ENCODE results near the gene CDON.

CDON gene

GRCh38 chr11:126039485-126040271 is 23.0 kb downstream of the CDON start:
- no peaks in the 10 kb centered on the region for H3K36me3 ChIP-seq (ENCODE audit: insufficient read depth, low read length)
- no peak overlapping the region for H3K9ac ChIP-seq (ENCODE audit: low read depth, low read length, poor library complexity, severe bottlenecking)
- H3K4me2 ChIP-seq (ENCODE audit: low read depth, low read length, poor library complexity, severe bottlenecking) = no peak overlapping the region
- H3F3A ChIP-seq (ENCODE audit: low read depth) = no peaks in the 10 kb centered on the region
- no peaks in the 10 kb centered on the region for H3K27me3 ChIP-seq (ENCODE audit: insufficient read depth, low read length, poor library complexity, severe bottlenecking)
- H2AFZ ChIP-seq (ENCODE audit: low read length) = no peak overlapping the region
- no peaks in the 10 kb centered on the region for H3K9me2 ChIP-seq (replicated peaks; ENCODE audit: low read depth, low read length)
- H4K20me1 ChIP-seq (ENCODE audit: insufficient read depth, low read length, poor library complexity, severe bottlenecking) = no peaks in the 10 kb centered on the region
- H3K79me2 ChIP-seq (ENCODE audit: insufficient read depth, low read length) = no peaks in the 10 kb centered on the region
- H3K4me3 ChIP-seq (ENCODE audit: low read length, poor library complexity, severe bottlenecking) = no peak overlapping the region
- H3K9me3 ChIP-seq (ENCODE audit: insufficient read depth, low read depth, low read length) = no peaks in the 10 kb centered on the region
- TF ChIP-seq EZH2phosphoT487 (IDR thresholded peaks at IDR 0.05; ENCODE audit: borderline replicate concordance) (no peak), CTCF (conservative IDR thresholded peaks at IDR 0.05; ENCODE audit: low read length) (no peak)
- H3K4me1 ChIP-seq (ENCODE audit: insufficient read depth, low read length, poor library complexity, severe bottlenecking) = no peaks in the 10 kb centered on the region

- H3K27me3 ChIP-seq (ENCODE audit: insufficient read depth, low read length, poor library complexity, severe bottlenecking) = no peaks in the 10 kb centered on the region
- no peaks in the 10 kb centered on the region for H3K79me2 ChIP-seq (ENCODE audit: insufficient read depth, low read length)
- no peak overlapping the region for H3K4me3 ChIP-seq (ENCODE audit: low read length, poor library complexity, severe bottlenecking)
- no peaks in the 10 kb centered on the region for H3K36me3 ChIP-seq (ENCODE audit: insufficient read depth, low read length)
- H3K9ac ChIP-seq (ENCODE audit: low read depth, low read length, poor library complexity, severe bottlenecking) = no peak overlapping the region
- no peaks in the 10 kb centered on the region for H3K9me2 ChIP-seq (replicated peaks; ENCODE audit: low read depth, low read length)
- no peak for TF ChIP-seq EZH2phosphoT487 (IDR thresholded peaks at IDR 0.05; ENCODE audit: borderline replicate concordance)
- no peak for TF ChIP-seq CTCF (conservative IDR thresholded peaks at IDR 0.05; ENCODE audit: low read length)
- no peak overlapping the region for H2AFZ ChIP-seq (ENCODE audit: low read length)
- peaks cover 4% of the 10 kb centered on the region for H3K4me1 ChIP-seq (ENCODE audit: insufficient read depth, low read length, poor library complexity, severe bottlenecking)
- H3K9me3 ChIP-seq (ENCODE audit: insufficient read depth, low read depth, low read length) = no peaks in the 10 kb centered on the region
- no peaks in the 10 kb centered on the region for H3F3A ChIP-seq (ENCODE audit: low read depth)
- H4K20me1 ChIP-seq (ENCODE audit: insufficient read depth, low read length, poor library complexity, severe bottlenecking) = no peaks in the 10 kb centered on the region
- H3K4me2 ChIP-seq (ENCODE audit: low read depth, low read length, poor library complexity, severe bottlenecking) = no peak overlapping the region
Measured at GRCh38 chr11:126035718-126036117, 26.9 kb downstream of the CDON start.

GRCh38 chr11:126034933-126035425 is 27.7 kb downstream of the CDON start:
- no peak for TF ChIP-seq CTCF (conservative IDR thresholded peaks at IDR 0.05; ENCODE audit: low read length)
- TF ChIP-seq EZH2phosphoT487 (IDR thresholded peaks at IDR 0.05; ENCODE audit: borderline replicate concordance) = no peak
- H3K4me3 ChIP-seq (ENCODE audit: low read length, poor library complexity, severe bottlenecking) = no peak overlapping the region
- H3K9me2 ChIP-seq (replicated peaks; ENCODE audit: low read depth, low read length) = no peaks in the 10 kb centered on the region
- H4K20me1 ChIP-seq (ENCODE audit: insufficient read depth, low read length, poor library complexity, severe bottlenecking) = no peaks in the 10 kb centered on the region
- peaks cover 4% of the 10 kb centered on the region for H3K4me1 ChIP-seq (ENCODE audit: insufficient read depth, low read length, poor library complexity, severe bottlenecking)
- H2AFZ ChIP-seq (ENCODE audit: low read length) = no peak overlapping the region
- H3K4me2 ChIP-seq (ENCODE audit: low read depth, low read length, poor library complexity, severe bottlenecking) = no peak overlapping the region
- no peaks in the 10 kb centered on the region for H3F3A ChIP-seq (ENCODE audit: low read depth)
- no peaks in the 10 kb centered on the region for H3K79me2 ChIP-seq (ENCODE audit: insufficient read depth, low read length)
- H3K9me3 ChIP-seq (ENCODE audit: insufficient read depth, low read depth, low read length) = no peaks in the 10 kb centered on the region
- H3K9ac ChIP-seq (ENCODE audit: low read depth, low read length, poor library complexity, severe bottlenecking) = no peak overlapping the region
- H3K36me3 ChIP-seq (ENCODE audit: insufficient read depth, low read length) = no peaks in the 10 kb centered on the region
- H3K27me3 ChIP-seq (ENCODE audit: insufficient read depth, low read length, poor library complexity, severe bottlenecking) = no peaks in the 10 kb centered on the region
